Stimulated activated naive CD4-positive, alpha-beta T cell (primary cell): ENCODE data around the gene GBX2.

Experiments
- DNase-seq, 6 experiments: peaks; one replicate each; lab custom pipeline; 2025; lab: John Stamatoyannopoulos, UW

The GBX2 gene

DNA sequence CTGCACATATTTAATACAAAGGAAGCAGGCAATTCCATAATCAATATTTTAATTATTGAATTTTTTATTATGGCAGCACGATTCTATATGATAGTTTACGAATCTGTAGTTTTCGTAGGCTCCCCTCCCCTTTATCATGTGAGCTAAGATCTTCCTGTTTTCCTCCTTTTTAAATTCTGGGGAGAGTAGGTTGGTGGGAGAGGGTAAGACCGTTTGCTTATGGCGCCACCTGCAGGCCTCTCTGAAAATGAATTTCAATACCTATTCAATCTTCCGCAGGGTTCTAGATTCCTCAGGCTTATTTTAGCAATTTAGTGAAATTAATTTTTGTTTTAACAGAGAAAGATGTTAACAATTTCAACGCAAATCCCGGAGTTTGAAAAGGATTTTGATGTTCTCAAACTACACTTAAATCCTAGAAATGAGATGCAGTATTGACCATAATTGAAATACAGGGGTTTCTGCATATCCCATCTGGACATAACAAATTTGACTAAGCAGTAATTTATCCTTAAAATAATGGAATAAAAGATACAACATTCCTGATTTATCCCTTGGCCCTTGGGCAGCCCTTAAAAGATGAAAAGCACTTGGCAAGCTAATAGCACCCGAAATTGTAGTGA is 12.8 kb upstream of the GBX2 start:
- DNase-seq, result no peak

DNA sequence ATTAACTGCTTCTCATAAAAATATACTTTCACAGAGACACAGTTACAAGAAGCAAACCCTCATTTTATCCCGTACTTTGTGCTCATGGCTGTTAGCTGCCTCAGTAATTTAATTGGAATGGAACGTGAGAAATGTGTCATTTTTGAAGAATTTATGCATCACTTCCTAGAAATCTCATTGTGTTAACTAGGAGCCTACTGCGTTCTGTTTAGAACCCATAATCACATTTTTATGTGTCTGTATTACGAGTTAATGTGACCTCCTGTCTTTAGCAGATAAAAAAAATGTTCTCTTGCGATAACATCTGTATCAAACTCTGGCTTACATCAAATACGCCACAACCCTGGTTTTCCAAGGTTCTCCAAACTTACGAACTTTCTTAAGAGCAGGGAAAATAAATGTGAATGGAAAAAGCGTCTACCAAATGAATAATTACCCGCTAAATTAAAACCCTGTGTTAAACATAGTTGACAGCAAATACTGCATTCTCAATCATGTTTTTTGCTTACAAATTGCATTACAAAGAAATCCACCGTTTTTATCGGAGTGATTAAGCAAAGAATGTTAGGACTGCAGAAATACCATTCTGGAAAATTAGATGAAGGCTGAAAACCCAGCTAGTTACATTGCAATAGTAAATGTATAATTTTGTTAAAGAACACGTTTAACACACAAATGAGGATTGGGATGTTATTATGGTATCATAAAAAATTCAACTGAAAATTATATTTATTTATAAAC is 12.1 kb upstream of the GBX2 start:
- DNase-seq, result no peak

DNA sequence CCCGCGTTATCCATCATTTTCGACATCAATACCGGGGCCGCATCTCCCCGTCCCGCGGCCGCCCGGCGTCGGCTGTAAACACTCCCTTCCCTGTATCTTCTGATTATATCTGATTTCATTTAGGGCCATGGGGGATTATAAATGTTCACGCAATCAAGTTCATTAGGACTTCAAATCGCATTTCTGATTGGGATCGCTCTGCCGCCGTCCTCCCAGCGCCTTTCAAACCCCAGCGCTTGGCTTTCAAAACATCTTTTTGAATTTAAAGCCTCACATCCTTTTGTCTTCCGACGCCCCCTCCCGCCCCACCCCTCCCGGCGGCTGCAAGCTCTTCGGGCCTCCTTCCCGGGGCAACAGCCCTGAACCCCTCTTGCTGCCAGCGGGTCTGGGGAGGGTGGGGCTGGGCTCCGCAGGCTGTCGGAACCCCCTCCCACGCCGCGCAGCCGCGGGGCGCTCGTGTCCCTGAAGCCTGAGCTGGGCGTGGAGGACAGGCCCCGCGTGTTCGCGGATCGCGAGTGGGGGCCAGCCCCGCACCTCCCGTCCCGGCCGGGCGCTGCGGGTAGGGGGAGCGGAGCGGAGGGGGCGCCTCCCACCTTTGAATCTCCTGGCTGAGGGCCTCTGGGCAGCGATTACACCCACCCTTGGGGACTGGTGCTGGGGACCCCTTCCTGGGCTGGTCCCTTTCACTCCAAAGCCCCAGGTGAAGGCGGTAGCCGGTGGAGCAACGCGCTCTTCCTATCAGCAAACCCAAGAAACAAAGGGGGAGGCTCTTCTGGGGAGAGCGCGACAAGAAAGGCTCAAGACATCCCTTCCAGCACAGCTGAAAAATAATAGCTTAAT is 11.3 kb upstream of the GBX2 start:
- DNase-seq, result no peak

DNA sequence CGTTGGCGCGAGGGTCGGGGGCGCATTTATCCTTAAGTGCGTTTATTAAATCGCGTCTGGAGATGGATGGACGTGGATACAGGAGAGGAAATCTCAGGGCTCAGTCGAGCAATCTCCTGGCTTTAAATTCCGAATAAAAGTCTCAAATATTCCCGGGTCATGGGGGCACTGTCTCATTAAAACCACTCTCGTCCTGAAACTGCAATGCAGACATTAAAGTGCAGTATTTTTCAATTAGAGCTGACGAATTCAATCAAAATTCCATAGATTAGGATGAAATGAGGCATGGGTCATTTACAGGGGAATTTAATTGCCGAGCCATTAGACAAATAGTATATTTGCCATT is 10.7 kb upstream of the GBX2 start:
- DNase-seq, result no peak

DNA sequence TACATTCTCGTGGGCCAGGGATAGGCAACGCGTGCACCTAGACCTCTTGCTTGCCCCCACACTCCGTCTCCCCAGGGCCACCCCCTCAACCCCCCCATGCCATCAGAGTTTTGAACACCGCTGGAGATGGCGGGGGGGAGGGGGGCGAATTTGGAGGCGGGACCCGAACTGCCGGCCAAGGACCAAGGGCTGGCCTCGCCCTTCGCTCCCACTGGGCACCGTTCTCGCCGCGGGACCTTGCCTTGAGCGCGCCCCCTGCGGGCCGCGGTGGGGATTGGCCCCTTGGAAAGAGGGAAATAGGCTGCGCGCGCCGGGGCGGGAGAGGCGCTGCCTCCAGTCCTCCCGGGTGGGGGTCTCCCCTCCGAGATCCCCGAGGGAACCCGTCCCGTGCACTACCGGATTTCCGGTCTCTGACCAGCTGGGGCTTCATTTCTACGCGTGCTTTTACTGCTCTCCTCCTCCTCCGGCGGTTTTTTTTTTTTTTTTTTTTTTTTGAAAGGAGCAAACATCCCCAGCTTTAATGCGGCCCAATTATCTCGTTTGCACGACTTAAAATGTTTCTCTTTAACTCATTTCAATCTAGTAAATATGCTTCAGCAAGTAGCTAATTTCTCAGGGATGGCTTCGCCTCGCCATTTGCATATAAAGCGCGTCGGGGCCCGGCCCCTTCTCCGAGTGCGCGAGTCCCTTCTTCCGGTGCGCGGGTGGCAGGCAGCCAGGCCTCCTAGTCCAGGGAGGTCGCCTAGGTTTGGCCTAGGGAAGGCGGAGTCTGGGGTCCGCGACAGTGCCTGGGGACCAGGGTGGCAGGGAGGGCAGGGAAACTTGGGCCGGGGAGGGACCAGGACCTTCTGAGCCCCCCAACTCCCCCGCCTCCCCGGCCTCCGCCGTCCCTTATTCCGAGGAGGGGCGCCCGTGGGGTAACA is 10.0 kb upstream of the GBX2 start:
- DNase-seq, result no peak

DNA sequence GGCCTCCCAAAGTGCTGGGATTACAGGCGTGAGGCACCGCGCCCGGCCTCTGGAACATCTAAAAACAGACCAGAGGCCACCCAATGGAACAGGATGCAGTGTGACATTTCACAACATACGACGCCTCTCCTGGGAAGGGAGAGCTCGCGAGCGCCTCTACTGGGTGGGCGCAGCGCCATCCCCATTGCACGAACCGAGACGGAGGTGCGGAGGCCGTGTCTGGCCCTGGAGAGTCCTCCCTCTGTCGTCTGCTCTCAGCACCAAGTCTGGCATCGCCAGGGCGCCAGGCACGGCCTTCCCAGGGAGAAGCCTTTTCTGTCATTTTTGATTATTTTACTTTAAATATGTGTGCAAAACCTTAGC is 9.4 kb upstream of the GBX2 start:
- no peak for DNase-seq

DNA sequence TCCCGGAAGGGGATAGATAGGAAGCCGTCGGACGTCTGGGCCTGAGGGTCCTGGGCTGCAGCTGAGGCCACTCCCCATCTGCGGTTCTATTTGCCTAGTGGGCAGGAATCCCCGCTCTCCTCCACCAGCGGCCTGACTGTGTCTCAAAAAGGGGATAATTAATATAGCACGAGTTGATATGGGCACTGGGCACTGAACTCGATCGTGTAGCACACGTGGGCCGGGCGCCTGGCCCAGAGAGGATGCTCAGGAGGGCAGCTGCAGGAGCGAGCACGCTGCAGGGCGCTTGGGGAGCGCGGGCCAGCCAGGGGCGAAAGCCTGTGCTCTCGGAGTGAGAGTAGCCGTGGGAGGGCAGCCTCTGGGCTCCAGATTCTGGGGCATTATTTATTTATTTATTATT is 8.8 kb upstream of the GBX2 start:
- DNase-seq, result no peak

DNA sequence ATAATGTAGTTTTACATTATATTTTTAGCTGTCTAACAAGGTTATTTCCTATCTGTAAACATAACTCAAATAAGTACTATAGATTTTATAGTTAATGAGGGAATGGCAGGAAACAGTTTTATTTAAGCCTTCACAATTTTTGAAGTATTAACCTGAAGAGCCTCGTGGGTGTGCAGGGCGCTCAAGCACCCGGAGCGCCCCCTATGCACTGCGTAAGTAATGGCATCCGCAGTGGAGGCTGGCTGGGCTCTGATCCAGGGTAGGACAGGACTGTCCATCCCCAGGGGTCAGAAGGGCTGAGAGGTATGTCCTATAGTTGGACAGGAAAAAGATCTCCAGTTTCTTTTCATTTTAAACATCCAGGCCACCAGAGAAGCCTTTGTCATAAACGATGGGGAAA is 8.2 kb upstream of the GBX2 start:
- DNase-seq, result no peak

DNA sequence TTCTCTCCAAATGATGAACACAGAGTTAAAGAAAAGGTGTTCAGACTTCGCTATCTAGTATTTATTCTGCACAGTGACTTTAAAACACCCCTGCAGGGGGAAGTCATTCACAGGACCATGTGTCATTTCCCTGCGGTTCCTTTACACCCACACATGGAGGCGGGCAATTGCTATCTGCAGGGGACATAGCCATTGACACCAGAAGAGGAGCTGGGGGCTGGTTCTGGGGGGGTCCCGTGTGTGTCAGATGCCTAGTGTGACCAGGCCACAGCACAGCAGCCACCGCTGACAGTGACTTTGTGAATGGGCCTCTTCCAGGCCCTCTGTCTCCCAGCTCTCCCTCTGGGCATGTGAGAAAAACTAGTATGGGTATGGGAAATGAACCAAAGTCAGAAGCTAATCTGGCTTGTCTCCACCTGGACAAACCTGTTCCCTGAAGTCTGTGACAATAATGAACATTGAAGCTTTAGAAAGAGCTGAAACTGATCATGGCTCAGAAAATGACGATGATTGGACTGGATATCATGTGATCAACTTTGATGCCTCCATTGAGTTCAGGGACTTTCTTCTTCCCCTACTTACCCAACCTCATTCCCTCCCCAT is 7.5 kb upstream of the GBX2 start:
- no peak for DNase-seq

DNA sequence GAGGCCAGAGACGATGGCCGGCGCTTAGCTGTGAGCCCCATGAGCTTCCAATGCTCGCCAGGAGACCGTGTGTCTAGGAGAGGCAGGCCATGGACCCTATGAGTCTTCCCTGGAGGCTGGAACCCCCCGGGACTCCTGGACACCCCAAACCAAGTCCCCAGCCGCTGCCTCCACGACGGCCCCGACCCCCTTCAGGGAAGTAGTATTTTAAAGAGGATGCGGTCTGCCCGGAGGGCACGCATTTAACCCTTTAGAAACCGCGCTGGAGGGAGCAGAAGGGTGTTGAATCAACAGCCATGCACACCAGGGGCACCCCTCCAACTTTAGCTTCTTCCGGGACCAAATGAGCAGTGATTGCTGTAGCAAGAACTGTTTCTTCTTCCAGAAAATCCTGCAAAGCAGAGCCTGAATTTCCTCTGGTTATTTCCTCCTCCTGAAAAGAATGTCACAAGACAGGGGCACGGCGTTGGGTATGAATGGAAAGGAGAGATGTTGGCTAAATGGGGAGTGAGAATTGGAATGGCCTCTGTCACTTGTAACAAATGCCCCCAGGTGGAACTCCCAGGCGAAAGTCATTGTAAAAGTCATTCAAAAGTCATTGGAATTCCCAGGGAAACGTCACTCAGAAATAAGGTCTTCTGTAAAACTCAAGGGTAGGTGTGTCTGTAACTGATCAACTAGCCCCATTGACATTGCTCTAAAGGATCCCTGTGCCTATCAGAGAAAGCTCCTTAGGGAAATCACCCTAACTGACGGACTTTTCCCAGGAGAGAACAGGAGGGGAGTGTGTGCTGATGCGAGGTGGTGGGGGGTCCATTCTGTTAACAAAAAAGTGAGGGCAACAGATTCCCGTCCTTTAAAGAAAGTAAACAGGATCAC is 5.8 kb upstream of the GBX2 start:
- no peak for DNase-seq

DNA sequence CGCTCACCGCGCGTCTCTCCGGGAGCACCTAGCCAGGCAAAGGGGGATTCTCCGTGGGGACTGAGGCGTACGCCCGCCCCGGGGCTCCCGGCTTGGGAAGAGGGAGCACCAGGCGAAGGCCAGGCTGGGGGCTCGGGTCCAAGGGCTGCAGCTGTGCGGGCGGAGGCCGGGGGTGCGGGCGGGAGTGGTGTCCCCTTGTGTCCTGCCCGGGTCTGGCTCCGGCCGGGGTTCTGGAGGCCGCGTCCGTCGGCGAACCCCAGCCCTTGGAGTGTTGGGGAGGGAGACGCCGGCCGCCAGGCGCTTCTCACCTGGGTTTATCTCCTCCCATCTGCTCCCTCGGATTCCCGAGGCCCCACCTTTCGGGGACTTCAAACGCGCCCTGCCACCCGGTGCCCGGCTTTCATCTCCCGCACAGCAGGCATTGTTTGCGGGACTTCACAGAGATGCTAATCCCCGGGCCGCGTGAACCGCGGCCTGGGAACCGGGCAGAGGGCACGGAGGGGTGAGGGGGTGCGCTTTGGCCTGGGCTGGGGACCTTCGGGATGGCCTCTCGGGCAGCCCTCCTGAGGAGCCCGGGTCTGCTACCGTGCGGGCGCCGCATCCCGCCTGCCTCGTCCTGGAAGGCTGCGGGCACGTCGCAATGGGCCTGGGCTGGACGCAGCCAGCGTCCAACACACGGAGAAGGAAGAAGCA is 5.0 kb upstream of the GBX2 start:
- no peak for DNase-seq

DNA sequence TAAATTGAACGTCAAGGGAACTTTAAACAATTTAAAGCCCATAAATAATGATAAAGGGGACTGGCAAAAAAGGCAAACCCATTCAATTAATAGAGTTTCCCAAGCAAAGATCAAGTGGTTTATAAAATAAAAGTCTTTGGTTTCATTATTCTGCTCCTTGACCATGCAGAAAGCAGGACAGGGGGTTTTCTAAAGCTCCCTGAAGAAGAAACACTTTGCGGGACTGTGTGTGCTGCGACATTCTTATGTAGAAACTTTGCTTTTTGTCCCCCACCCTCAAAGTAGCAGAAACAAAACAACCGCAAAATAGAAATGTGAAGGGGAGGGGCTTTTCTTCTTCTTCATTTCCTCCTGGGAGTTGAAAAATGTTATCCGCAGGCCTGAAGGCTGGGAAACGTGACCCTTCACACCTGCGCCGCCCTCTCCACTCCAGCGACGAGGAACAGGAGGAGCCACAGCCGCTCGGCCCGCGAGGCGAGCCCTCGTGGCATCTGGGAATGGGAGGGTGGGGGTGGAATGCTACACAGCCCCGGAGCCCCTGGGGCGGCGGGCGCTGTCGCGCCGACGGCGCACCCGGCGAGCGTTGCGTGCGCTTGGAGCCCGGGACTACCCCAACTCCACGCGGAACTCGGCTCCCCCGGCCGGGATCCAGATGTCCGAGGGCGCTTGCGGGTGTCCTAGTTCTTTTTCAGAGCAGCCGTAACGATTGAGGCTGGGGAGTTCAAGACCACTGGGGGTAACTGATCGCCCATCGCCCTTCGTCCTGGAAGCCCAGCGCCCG is 4.3 kb upstream of the GBX2 start:
- DNase-seq, result no peak

DNA sequence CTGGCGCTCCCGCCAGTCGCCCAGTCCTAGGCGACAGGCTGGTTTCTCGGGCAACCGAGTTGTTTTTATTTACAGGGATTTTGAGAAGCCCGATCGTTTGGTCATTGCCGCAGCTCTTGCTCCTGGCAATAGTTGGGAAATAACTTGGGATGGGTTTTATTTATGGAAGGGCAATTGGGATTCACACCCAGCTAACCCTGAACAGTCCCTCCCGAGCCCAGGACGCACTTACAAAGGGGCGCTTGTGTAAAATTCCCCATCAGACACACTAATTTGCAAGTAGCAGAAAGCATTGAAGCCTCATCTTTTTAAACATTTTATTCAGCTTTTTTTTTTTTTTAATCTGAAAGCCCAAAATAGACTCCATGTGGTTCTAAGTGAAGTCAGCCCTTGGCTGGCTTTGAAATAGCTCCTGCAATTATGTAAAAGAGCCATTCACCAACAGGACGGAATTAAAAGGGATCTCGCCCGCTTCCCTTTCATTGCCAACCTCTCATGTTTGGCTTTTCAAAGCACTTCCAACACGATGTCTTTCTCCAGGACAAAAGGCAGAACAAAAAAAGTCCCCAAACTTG is 3.6 kb upstream of the GBX2 start:
- DNase-seq, result no peak

DNA sequence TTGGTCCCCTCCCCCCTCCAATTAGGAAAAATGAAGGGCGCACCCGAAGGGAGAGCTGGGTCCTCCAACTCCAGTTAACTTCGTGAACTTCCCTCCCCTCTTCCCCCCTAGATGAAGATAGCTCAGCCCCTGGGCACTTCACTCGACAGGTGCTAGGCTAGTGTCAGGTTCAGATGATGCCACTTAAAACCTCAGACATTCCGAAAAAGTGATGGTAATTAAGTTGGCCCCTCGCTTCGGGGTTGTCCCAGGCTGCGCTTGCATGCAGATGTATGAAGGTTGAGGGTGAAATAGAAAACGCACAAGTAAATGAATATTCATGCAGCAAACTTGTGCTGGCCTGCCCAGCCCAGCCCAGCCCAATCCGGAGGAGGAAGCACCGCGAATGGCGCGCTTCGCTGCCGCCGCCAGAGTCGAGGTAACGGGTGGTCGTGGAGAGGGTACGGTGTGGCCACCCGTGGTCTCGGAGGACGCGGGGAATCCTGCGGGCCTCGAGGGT is 3.0 kb upstream of the GBX2 start:
- no peak for DNase-seq

DNA sequence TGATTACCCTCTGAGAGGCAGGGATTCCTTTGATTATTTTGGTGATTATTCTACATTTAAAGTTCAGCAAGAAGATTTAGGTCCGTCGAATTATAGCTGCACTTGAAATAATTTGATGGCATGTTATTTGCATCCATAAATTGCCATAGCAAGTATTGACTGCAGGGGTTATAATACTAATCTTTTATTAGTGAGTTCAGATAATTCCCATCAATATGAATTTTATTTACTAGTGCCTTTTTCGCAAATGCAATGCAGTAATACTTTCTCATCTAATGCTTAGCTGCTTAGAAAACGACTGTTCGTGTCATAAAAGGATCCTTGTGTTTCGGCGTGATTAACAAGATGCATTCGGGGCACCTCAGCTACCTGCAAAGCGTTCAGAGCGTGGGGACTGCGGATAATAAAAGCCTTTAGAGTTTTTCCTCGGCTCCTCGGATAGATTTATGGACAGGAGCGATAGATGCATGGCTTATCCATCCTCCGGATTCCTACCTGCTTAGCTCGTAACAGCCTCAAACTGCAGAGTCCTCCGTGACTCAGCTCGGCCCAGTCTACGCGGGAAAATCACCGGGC is 2.5 kb upstream of the GBX2 start:
- DNase-seq, result no peak

DNA sequence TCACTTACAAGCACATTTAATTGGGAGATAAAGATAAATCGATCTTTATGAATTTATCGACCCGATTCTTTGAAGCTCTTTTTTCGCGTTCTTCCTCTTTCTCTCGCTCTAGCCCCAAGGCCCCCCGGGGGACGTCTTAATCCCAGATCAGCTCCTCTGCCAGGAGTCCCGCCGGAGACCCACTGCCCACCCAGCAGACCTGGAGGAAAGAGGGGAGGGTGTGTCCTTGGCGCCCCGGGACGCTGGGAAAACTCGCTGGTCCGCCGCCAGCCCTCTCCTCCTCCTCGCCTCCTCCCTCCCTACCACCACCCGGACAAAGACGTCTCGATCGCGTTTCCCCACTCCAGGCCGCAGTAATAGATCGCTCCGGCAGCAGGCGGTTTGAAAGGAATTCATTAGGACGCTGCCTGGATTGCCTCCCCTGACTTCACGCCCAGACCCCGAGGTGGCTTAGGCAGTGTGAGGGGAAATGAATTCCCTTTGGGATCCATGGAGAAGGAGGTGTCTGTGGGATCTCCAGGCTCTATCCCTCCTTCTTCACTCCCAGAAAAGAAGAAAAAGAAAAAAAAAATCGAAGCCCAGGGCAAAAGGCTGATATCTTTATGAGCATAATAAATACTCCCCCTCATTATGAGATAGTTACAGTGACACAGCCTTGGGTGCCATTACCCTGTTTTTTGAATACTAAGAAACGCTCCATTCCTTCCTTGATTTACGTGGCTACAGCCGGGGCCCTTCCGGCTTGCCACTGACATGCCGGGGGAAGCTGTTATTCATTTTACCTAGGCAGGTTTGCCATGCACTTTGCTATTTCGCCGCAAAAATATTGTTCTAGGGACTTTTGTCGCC is 1.8 kb upstream of the GBX2 start:
- no peak for DNase-seq

DNA sequence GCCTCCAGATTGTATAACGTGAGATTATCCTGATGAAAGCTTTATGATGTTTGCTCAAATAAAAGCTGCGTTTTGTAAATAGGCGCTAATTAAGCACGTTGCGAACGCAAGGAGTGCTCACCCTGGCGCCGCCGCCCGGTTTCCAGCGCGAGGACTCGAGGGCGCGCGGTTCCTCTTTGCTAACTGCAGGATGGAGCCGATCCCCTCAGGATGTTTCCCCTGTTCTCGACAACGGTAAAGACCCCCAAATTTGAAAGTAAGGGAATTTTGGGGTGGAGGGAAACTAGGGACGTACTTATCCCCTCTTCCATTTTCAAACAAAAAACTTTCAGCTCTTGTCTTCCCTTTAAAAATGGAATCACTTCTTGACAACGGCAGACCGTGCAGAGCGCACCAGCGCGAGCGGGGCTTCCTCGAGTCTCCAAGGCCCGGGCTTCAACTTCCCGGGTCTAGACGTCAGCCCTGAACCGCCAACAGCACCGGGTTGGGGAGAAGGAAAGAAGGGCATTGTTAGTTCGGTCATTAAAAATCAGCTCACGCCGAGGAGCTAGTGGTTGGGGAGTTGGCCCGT is 1.1 kb upstream of the GBX2 start:
- DNase-seq, result no peak
